ENCODE results near the gene KLRF2. TPM values are rescaled to one million over a fixed set of nuclear protein-coding genes. Genes with fewer than 3 reads are reported as not detected.

The KLRF2 gene
- not detected for total RNA-seq (ENCODE audit: unreplicated experiment)
- long read RNA-seq: 0 reads

GRCh38 chr12:9881246-9881645 lies at the start of gene KLRF2:
Gene KLRF2, plus strand, starts transcription at chr12:9881489. Its CDS starts 107 bp downstream, at chr12:9881596.
- no peak for TF ChIP-seq CTCF (IDR thresholded peaks at IDR 0.05; ENCODE audit: partially characterized antibody, unreplicated experiment)
- H3K27me3 Mint-ChIP-seq (ENCODE audit: unreplicated experiment): no peaks in the 10 kb centered on the region
- no peak for DNase-seq
- H3K4me1 Mint-ChIP-seq (ENCODE audit: low read depth, unreplicated experiment): no peaks in the 10 kb centered on the region
- no peak within 1 kb of the TSS for H3K4me3 Mint-ChIP-seq (ENCODE audit: unreplicated experiment)
- no peak within 1 kb of the TSS for H3K27ac Mint-ChIP-seq (ENCODE audit: unreplicated experiment)
- no peaks in the 10 kb centered on the region for H3K36me3 Mint-ChIP-seq (ENCODE audit: unreplicated experiment)
- H3K9me3 Mint-ChIP-seq (ENCODE audit: unreplicated experiment): no peaks in the 10 kb centered on the region

DNA sequence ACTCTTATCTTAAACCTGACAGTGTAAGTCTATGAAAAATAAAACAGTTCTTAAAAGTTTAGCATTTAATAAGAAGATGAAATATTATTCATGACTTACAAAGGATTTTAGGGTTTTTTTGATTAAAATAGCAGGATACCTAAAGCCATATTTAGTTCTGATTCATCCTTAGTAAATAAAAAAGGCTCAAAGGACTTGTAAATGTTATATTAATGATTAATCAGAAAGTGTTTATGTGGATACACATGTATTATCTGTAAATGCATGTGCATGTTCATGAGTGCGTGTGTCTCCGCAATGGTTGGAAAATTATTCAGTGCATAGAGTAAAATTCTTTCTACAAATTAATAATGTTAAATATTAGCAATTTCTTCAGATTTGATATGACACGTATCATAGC lies 49.6 kb upstream of the KLRF2 start:
- Mint-ChIP-seq H3K4me3 (ENCODE audit: unreplicated experiment) (no peak overlapping the region), H3K27me3 (ENCODE audit: unreplicated experiment) (no peaks in the 10 kb centered on the region), H3K9me3 (ENCODE audit: unreplicated experiment) (peaks cover 2% of the 10 kb centered on the region), H3K4me1 (ENCODE audit: low read depth, unreplicated experiment) (no peaks in the 10 kb centered on the region), H3K36me3 (ENCODE audit: unreplicated experiment) (no peaks in the 10 kb centered on the region), H3K27ac (ENCODE audit: unreplicated experiment) (no peak overlapping the region)
- no peak for DNase-seq
- TF ChIP-seq CTCF (IDR thresholded peaks at IDR 0.05; ENCODE audit: partially characterized antibody, unreplicated experiment): no peak

DNA sequence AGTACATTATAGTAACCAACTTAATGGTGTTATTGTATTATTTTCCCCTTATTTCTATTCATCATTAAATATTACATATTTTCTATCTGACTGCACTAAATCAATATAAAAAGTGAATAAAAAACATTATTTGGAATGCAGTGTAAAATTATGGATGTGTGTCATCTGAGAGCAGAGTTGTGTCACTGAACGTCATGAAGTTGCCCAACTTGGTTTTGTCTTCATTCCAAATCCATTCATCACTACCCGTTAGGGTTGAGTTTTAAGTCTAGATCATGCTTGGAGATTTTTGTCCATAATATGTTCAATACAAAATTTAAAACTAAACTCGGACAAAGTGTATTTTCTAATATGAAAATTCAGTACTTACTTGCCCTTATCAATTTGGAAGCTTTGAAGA lies 37.9 kb upstream of the KLRF2 start:
- H3K4me1 Mint-ChIP-seq (ENCODE audit: low read depth, unreplicated experiment): no peaks in the 10 kb centered on the region
- no peaks in the 10 kb centered on the region for H3K27me3 Mint-ChIP-seq (ENCODE audit: unreplicated experiment)
- DNase-seq: no peak
- no peak for TF ChIP-seq CTCF (IDR thresholded peaks at IDR 0.05; ENCODE audit: partially characterized antibody, unreplicated experiment)
- no peak overlapping the region for H3K27ac Mint-ChIP-seq (ENCODE audit: unreplicated experiment)
- H3K9me3 Mint-ChIP-seq (ENCODE audit: unreplicated experiment): no peaks in the 10 kb centered on the region
- no peak overlapping the region for H3K4me3 Mint-ChIP-seq (ENCODE audit: unreplicated experiment)
- H3K36me3 Mint-ChIP-seq (ENCODE audit: unreplicated experiment): peaks cover 4% of the 10 kb centered on the region

DNA sequence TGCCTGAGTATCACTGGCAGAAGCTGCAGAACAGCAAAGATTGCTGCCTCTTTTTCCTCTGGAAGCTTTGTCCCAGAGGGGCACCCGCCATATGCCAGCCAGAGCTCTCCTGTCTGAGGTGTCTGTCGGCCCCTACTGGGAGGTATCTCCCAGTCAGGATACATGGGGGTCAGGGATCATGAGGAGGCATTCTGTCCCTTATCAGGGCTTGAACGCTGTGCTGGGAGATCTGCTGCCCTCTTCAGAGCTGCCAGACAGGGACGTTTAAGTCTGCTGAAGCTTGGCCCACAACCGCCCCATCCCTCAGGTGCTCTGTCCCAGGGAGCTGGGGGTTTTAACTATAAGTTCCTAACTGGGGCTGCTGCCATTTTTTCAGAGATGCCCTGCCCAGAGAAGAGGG lies 32.4 kb upstream of the KLRF2 start:
- Mint-ChIP-seq H3K4me3 (ENCODE audit: unreplicated experiment) (no peak overlapping the region), H3K36me3 (ENCODE audit: unreplicated experiment) (peaks cover 4% of the 10 kb centered on the region), H3K4me1 (ENCODE audit: low read depth, unreplicated experiment) (no peaks in the 10 kb centered on the region), H3K9me3 (ENCODE audit: unreplicated experiment) (no peaks in the 10 kb centered on the region), H3K27me3 (ENCODE audit: unreplicated experiment) (no peaks in the 10 kb centered on the region), H3K27ac (ENCODE audit: unreplicated experiment) (no peak overlapping the region)
- TF ChIP-seq CTCF (IDR thresholded peaks at IDR 0.05; ENCODE audit: partially characterized antibody, unreplicated experiment): no peak
- no peak for DNase-seq

GRCh38 chr12:9851050-9851449 lies 30.2 kb upstream of the KLRF2 start:
- Mint-ChIP-seq H3K27ac (ENCODE audit: unreplicated experiment) (no peak overlapping the region), H3K4me3 (ENCODE audit: unreplicated experiment) (no peak overlapping the region), H3K9me3 (ENCODE audit: unreplicated experiment) (no peaks in the 10 kb centered on the region), H3K36me3 (ENCODE audit: unreplicated experiment) (peaks cover 4% of the 10 kb centered on the region), H3K4me1 (ENCODE audit: low read depth, unreplicated experiment) (no peaks in the 10 kb centered on the region), H3K27me3 (ENCODE audit: unreplicated experiment) (no peaks in the 10 kb centered on the region)
- no peak for DNase-seq
- TF ChIP-seq CTCF (IDR thresholded peaks at IDR 0.05; ENCODE audit: partially characterized antibody, unreplicated experiment): no peak
